ENCODE measurements around the gene ORM2. TPM values are rescaled to one million over a fixed set of nuclear protein-coding genes. Genes with fewer than 3 reads are reported as not detected.

The ORM2 gene
- total and polyA plus RNA-seq, 2 of the 8 experiments (the other 6 are each of a cell fraction or from before 2014, with no cell fraction given) = 1.3 TPM; not detected in 1

- CTCF ChIA-PET (ENCODE audit: partially characterized antibody) = interaction anchor here (0.8 to 1.7 kb wide), 7 partner anchors 8 to 298 kb away, joined by 3 to 5 read pairs (median 4); no protein-coding TSS in a partner anchor
- WGBS, 2 experiments (ENCODE audit: extremely low coverage in 1 of 2, insufficient coverage in 1 of 2, insufficient read length in 1 of 2, insufficient replicate concordance in 2 of 2, low coverage in 1 of 2, low lambda C conversion rate in 2 of 2, missing lambda C conversion rate in 1 of 2) = 88% methylated on average over 6 of the region's 6 CpGs; no CpG with 5 or more reads in 1 of the 2 experiments
- Histone ChIP-seq H3K4me3 (ENCODE audit: extremely low read depth in 1 of 4, insufficient read depth in 2 of 4, low read depth in 3 of 4, low read length in 4 of 4) (no peak overlapping the region), H3K79me1 (ENCODE audit: low read depth, low read length) (no peaks in the 10 kb centered on the region), H3K36me3 (ENCODE audit: control insufficient read depth in 2 of 4, insufficient read depth in 4 of 4, low read length in 3 of 4) (peaks cover 11 to 60% (median 39%) of the 10 kb centered on the region in 4 experiments), H2BK15ac (ENCODE audit: low read length) (no peak overlapping the region), H3K4me2 (ENCODE audit: insufficient read depth in 1 of 2, low read depth in 2 of 2, low read length in 2 of 2) (no peak overlapping the region), H3K4ac (replicated peaks; ENCODE audit: insufficient read length, low read depth, low read length) (no peak overlapping the region), H3K4me1 (replicated peaks in 1 of 4; ENCODE audit: control insufficient read depth in 3 of 4, insufficient read depth in 4 of 4, low read length in 3 of 4) (no peaks in the 10 kb centered on the region), H3K56ac (replicated peaks; ENCODE audit: insufficient read length, low read depth, low read length) (no peak overlapping the region), H4K91ac (replicated peaks; ENCODE audit: insufficient read length, low read length) (no peak overlapping the region), H2AK5ac (ENCODE audit: low read depth, low read length) (no peak overlapping the region), H2AFZ (ENCODE audit: low read length) (no peak overlapping the region), H4K5ac (ENCODE audit: insufficient read length, low read depth, low read length) (no peak overlapping the region), H3K27ac (ENCODE audit: low read depth, low read length) (no peak overlapping the region), H2BK20ac (ENCODE audit: low read length) (no peak overlapping the region), H2BK12ac (ENCODE audit: low read depth, low read length) (no peak overlapping the region), H3K23me2 (ENCODE audit: low read depth, low read length) (no peaks in the 10 kb centered on the region), H4K20me1 (replicated peaks in 1 of 2; ENCODE audit: control insufficient read depth in 1 of 2, insufficient read depth in 2 of 2, low read length in 2 of 2) (peaks cover 0 to 3% of the 10 kb centered on the region in 2 experiments), H3K27me3 (replicated peaks in 1 of 4; ENCODE audit: control insufficient read depth in 3 of 4, extremely low read depth in 1 of 4, insufficient read depth in 3 of 4, low read length in 3 of 4) (no peaks in the 10 kb centered on the region), H2BK5ac (ENCODE audit: low read depth, low read length) (no peak overlapping the region), H2BK120ac (replicated peaks; ENCODE audit: low read depth, low read length) (no peak overlapping the region), H3K79me2 (ENCODE audit: control insufficient read depth in 1 of 2, insufficient read depth in 2 of 2, low read length in 2 of 2) (no peaks in the 10 kb centered on the region), H3K9ac (replicated peaks in 1 of 4; ENCODE audit: extremely low read depth in 1 of 4, low read depth in 3 of 4, low read length in 3 of 4) (no peak overlapping the region), H3K14ac (ENCODE audit: insufficient read length) (no peak overlapping the region), H3K23ac (ENCODE audit: insufficient read length) (no peak overlapping the region), H3K9me3 (ENCODE audit: insufficient read depth in 2 of 2, low read depth in 1 of 2, low read length in 1 of 2) (no peaks in the 10 kb centered on the region), H4K8ac (ENCODE audit: extremely low read depth, insufficient read depth, low read length) (no peak overlapping the region), H3K18ac (ENCODE audit: extremely low read depth, low read length) (no peak overlapping the region)
- POLR2A ChIA-PET (ENCODE audit: partially characterized antibody) = interaction anchor here (1.1 to 2.1 kb wide), 8 partner anchors 11 to 40 kb away, joined by 3 to 8 read pairs (median 4); no protein-coding TSS in a partner anchor
- TF ChIP-seq MAFK (IDR thresholded peaks at IDR 0.05; ENCODE audit: low read depth, low read length) (no peak), EP300 (IDR thresholded peaks at IDR 0.05; ENCODE audit: borderline replicate concordance in 1 of 2, low read depth in 2 of 2, low read length in 2 of 2) (no peak)
- FAIRE-seq (no peak), DNase-seq (ENCODE audit: low read depth in 1 of 2, low spot score in 2 of 2) (no peak)
Observed at GRCh38 chr9:114355821-114356220, 26.2 kb downstream of the ORM2 start.
